ENCODE results near the gene NPTXR. TPM values are rescaled to one million over a fixed set of nuclear protein-coding genes. Genes with fewer than 3 reads are reported as not detected.

Gene NPTXR
- total RNA-seq, 6 experiments from 2014 or later = 0.18 to 0.68 (median 0.28) TPM

GRCh38 chr22:38793317-38793716 is 50.5 kb downstream of the NPTXR start:
- 22% methylated on average over 9 of the region's 9 CpGs for WGBS (ENCODE audit: insufficient coverage, low coverage, low lambda C conversion rate, missing lambda C conversion rate)
- peak overlapping the region in 2 of 3 donors; percentile 38 to 41 for H3K27ac ChIP-seq
- peaks cover 0 to 3% (median 0%) of the 10 kb centered on the region in 4 donors for H3K4me1 ChIP-seq
- intact Hi-C loops (cut with DNase I) = no loop called here
- ATAC-seq (no peak), DNase-seq (no peak)
- H3K9me3 ChIP-seq = no peaks in the 10 kb centered on the region
- peaks cover 0 to 2% (median 0%) of the 10 kb centered on the region in 4 donors for H3K36me3 ChIP-seq
- no peaks in the 10 kb centered on the region for H3K27me3 ChIP-seq
- peak overlapping the region; percentile 75 to 78 (median 76) for H3K4me3 ChIP-seq
- no peak for TF ChIP-seq CTCF (IDR thresholded peaks at IDR 0.05)
- TF ChIP-seq POLR2A (IDR thresholded peaks at IDR 0.05) = no peak

- no peak for DNase-seq
- Histone ChIP-seq H3K27ac (no peak overlapping the region), H3K9me3 (no peaks in the 10 kb centered on the region), H3K27me3 (no peaks in the 10 kb centered on the region), H3K36me3 (peaks cover 0 to 2% (median 0%) of the 10 kb centered on the region in 4 donors), H3K4me1 (peaks cover 0 to 3% (median 0%) of the 10 kb centered on the region in 4 donors), H3K4me3 (no peak overlapping the region)
- intact Hi-C loops (cut with DNase I) = no loop called here
- TF ChIP-seq POLR2A (IDR thresholded peaks at IDR 0.05) = no peak
- no peak for TF ChIP-seq CTCF (IDR thresholded peaks at IDR 0.05)
- no peak for ATAC-seq
- WGBS (ENCODE audit: insufficient coverage, low coverage, low lambda C conversion rate, missing lambda C conversion rate) = 71% methylated on average over 4 of the region's 4 CpGs
Measured at GRCh38 chr22:38792833-38793232, 51.0 kb downstream of the NPTXR start.

- TF ChIP-seq CTCF (IDR thresholded peaks at IDR 0.05) = no peak
- TF ChIP-seq POLR2A (IDR thresholded peaks at IDR 0.05) = no peak
- intact Hi-C loops (cut with DNase I) = no loop called here
- ATAC-seq (no peak), DNase-seq (no peak)
- peaks cover 0 to 2% (median 0%) of the 10 kb centered on the region in 4 donors for H3K36me3 ChIP-seq
- H3K9me3 ChIP-seq = no peaks in the 10 kb centered on the region
- no peaks in the 10 kb centered on the region for H3K27me3 ChIP-seq
- peaks cover 0 to 3% (median 0%) of the 10 kb centered on the region in 4 donors for H3K4me1 ChIP-seq
- no peak overlapping the region for H3K27ac ChIP-seq
- 92% methylated on average over 4 of the region's 4 CpGs for WGBS (ENCODE audit: insufficient coverage, low coverage, low lambda C conversion rate, missing lambda C conversion rate)
- no peak overlapping the region for H3K4me3 ChIP-seq
Measured at GRCh38 chr22:38789606-38790005, 54.2 kb downstream of the NPTXR start.

GRCh38 chr22:38788846-38789245 is 55.0 kb downstream of the NPTXR start:
- peaks cover 0 to 2% (median 0%) of the 10 kb centered on the region in 4 donors for H3K36me3 ChIP-seq
- WGBS (ENCODE audit: insufficient coverage, low coverage, low lambda C conversion rate, missing lambda C conversion rate) = 69% methylated on average over 2 of the region's 6 CpGs
- no peaks in the 10 kb centered on the region for H3K9me3 ChIP-seq
- no peaks in the 10 kb centered on the region for H3K27me3 ChIP-seq
- TF ChIP-seq CTCF (IDR thresholded peaks at IDR 0.05) = no peak
- no peak for TF ChIP-seq POLR2A (IDR thresholded peaks at IDR 0.05)
- ATAC-seq = no peak
- H3K27ac ChIP-seq = no peak overlapping the region
- intact Hi-C loops (cut with DNase I) = no loop called here
- no peaks in the 10 kb centered on the region for H3K4me1 ChIP-seq
- H3K4me3 ChIP-seq = no peak overlapping the region
- no peak for DNase-seq

Data from right lobe of liver (tissue), 6 donors.